HG03066 (cell line): ENCODE results near the gene MT1A.

Source experiments
- ATAC-seq: cut with Tn5 transposase; IDR thresholded peaks from one replicate; pipeline ENCODE4 v1.9.1; 2021; ENCODE audit warnings: low read depth; ENCODE audit not compliant: unreplicated experiment

The MT1A gene

DNA sequence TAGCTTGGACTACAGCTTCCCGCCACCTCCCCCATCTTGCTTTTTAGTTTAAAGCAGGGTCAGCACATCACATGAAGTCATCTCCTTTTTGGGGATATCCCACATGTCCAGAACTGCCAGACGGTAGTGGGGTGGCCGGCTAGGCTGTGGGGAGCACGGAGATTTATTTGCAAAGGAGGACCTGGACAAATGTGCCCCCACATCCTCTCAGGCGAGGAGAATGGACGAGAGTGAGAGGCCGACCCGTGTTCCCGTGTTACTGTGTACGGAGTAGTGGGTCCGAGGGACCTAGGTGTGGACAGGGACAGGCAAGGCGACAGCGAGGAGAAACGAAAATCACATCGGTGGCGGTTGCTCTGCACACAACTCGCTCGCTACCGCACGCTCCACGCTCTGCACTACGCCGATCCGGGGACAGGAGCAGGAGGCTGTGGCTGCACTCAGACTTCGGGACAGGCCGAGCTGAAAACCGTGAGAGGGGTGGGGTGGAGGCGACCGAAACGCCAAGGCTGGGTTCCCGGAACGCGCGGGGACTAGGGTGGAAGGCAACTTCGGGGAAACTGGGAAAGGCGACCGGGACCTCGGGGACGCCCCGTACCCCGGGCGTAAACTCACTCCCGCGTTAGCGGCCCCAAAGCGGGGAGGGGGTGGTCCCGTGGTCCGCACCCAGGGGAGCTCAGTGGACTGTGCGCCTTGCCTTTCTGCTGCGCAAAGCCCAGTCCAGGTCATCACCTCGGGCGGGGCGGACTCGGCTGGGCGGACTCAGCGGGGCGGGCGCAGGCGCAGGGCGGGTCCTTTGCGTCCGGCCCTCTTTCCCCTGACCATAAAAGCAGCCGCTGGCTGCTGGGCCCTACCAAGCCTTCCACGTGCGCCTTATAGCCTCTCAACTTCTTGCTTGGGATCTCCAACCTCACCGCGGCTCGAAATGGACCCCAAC, at the start of gene MT1A:
Gene MT1A, plus strand, starts transcription at position 853 of the 937 bp plus-strand sequence. Its CDS starts 73 bp downstream, at position 926.
- no peak for ATAC-seq

DNA sequence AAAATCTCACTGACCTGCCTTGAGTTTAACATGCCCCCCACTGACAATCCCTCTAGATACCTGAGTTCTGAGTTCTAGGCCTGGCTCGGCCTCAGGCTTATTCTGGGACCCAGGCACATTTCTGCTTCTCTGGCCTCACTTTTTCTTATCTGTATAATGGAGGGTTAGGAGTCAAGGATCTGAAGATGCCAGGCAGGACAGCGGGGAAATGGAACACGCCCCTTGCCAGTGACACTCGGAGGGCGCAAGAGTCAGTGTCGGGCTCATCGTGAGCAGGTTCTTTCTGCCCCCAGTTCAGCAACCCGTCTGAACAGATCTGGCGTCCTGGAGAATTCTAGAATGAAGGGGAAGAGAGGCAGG, 49.7 kb upstream of the MT1A start:
- ATAC-seq: no peak

DNA sequence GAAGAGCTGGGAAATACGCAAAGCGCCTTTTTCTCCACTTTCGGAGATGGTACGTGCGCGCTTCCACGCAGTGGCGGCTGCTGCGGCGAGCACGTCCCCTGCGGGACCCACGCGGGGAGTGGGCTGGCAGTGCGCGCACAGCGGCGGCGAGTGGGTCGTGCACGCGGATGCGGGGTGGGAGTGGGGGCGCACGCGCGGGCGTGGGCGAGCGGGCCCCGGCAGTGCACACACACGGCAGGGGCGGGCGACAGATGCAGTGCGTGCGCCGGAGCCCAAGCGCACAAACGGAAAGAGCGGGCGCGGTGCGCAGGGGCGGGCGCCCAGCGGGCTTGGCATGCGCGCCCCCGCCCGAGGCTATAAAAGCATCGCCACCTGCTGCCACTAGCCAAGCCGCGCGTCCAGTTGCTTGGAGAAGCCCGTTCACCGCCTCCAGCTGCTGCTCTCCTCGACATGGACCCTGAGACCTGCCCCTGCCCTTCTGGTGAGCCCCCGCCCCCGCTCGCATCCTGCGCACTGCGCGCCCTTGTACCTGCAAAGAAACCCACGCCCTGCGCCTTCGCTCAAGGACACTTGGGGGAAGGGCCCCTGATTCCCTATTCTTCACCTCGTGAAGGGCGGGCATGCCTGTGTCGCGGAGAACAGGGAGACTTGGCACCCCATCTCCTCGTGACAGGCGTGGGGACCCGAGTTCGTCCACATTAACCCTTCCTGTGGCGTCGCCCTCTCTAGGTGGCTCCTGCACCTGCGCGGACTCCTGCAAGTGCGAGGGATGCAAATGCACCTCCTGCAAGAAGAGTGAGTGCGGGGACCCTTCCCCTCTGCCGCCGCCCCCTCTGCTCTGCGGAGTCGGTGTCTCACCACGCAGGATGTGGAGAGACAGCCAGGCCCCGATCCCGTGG, 49.1 kb upstream of the MT1A start, which contains the start of gene MT3:
Gene MT3, plus strand, starts transcription at position 388 of the 899 bp plus-strand sequence. Its CDS starts 63 bp downstream, at position 451.
- no peak for ATAC-seq

- ATAC-seq: no peak
Observed at GRCh38 chr16:56591377-56592060, 46.9 kb upstream of the MT1A start.

GRCh38 chr16:56593573-56594291, 44.7 kb upstream of the MT1A start:
- no peak for ATAC-seq

DNA sequence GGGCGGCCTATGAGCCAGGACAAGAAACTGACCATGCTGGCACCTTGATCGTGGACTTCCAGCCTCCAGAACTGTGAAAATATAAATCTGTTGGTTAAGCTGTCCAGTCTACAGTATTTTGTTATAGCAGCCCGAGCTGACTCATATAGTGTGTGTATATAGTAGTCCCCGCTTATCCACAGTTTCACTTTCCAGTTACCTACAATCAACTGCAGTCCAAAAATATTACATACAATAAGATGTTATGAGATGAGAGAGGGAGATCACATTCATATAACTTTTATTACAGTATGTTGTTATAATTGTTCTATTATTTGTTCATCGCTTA, 44.2 kb upstream of the MT1A start:
- no peak for ATAC-seq

DNA sequence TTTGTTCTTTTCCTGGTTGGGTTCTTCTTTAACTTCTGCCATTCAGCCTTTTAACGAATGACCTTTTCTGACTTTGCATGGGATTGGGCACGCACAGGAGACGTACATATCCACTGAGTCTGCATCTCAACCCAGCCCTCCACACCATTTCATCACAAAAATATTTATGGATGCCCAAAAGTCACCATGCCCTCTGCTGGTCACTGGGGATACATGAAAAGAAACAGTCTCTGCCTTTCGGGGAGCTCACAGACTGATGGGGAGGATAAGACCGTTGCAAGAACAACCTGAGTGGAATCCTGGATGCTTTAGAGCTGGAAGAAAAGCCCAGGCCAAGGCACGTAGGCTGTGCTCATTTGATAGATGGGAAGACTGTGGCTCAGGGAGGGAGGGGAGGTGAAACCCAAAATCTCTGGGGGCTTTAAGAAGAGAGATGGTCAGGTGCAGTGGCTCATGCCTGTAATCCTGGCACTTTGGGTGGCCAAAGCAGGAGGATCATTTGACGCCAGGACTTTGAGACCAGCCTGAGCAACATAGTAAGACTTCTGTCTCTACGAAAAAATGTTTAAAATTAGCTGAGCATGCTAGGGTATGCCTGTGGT, 38.0 kb upstream of the MT1A start:
- ATAC-seq: no peak

- no peak for ATAC-seq
Observed at GRCh38 chr16:56601325-56601724, 37.1 kb upstream of the MT1A start.

GRCh38 chr16:56603589-56603988, 34.9 kb upstream of the MT1A start:
- ATAC-seq: no peak

DNA sequence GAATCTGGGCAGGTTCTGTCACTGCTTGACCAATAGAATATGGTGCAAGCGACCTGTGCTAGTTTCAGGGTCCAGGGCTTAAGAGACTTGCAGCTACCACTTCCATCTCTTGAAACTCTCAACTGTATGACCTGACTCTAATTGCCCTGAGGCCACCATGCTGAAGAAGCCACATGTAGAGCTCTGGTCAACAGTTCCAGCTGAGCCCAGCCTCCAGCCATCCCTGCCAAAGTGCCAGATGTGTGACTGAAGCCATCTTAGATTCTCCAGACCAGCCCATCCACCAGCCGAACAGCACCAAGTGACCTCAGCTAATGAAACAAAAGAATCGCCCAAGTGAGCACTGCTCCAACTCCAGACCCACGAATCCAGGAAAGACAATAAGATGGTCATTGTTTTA, 33.5 kb upstream of the MT1A start:
- no peak for ATAC-seq

GRCh38 chr16:56605475-56605874, 33.0 kb upstream of the MT1A start:
- no peak for ATAC-seq

DNA sequence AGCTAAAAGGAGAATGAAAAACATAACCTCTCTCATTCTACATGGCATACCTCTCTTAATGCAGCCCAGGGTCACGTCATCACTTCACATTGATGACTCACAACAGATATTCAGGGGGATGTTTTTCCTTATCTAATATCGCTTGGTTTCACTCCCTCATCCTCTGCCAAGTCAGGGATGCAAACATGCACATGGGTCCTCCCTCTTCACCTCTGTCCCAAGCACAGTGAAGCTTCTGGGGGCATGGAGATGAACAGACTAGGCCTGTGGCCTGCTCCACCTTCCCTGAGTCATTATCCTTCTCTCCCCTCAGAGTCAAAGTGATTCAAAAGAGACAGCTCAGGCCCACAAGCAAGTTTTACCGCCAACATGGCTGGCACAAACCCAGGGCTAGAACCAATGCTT, 32.4 kb upstream of the MT1A start:
- ATAC-seq: no peak

DNA sequence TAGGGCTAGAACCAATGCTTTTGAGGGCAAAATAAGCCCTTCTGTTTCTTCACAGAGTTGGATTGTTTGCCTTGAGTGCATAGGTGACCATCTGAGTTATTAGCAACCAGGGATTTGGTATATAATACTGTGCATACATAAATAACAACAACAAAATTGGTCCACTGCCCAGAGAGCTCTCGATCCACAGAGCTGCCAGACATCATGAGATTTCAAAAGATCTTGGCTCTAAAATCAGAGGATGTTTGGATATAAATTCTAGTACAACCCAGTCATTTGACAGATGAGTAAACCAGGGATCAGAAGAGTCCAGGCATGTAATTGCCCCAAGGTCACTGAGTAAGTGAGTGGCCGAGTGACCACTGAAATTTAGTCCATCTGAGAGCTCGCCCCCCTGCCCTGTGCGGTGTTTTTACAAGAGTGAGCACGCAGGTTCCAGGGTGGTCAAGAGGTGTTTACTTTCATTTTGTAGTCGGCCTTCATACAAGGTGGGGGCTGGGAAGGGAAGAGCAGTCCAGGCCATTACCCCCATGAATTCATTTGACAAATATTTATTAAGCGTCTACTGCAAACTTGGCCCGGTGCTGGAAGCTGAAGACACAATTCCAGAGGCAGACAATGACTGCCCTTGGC, 31.9 kb upstream of the MT1A start:
- no peak for ATAC-seq

DNA sequence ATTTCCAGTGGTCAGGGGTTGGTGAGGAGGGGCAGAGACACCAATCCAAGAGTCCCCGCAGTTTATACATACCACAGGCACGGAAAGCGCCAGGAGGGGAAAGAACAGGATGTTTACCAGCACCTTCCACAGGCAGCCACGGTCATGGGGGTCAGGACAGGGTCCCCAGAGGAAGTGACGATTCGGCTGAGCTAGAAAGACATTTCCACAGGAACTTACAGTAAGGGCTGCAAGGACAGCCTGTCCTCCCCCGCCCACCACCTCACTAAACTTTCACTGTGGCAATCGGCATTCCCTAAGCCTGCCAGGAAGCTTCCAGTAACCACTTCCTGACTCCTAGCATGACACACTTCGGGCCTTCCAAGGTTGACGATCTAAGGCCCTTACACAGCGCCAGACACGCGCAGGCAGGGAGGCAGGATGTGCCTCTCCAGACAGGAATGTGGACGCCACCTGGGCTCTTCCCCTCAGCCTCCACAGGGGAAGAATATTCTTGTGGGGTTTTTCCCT, 31.3 kb upstream of the MT1A start:
- no peak for ATAC-seq

- no peak for ATAC-seq
Observed at GRCh38 chr16:56607675-56608042, 30.8 kb upstream of the MT1A start.

DNA sequence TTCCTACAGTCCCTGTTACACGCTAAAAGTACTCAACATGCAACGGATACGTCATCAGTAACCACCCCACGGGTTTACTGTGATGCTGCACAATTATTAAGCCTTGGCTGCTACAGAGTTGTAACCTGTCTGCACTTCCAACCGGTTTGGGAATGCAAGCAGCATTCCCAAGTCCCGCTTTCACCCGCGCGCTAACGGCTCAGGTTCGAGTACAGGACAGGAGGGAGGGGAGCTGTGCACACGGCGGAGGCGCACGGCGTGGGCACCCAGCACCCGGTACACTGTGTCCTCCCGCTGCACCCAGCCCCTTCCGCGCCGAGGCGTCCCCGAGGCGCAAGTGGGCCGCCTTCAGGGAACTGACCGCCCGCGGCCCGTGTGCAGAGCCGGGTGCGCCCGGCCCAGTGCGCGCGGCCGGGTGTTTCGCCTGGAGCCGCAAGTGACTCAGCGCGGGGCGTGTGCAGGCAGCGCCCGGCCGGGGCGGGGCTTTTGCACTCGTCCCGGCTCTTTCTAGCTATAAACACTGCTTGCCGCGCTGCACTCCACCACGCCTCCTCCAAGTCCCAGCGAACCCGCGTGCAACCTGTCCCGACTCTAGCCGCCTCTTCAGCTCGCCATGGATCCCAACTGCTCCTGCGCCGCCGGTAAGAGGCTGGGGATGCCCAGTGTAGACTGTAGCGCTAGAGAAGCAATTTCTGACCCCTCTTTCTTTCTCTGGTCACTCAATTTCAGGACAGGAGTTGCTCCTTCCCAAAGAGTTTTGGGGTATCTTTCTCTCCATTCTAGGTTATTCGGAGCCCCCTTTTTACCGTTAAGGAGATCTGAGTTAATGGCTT, 30.2 kb upstream of the MT1A start, which contains the start of gene MT2A:
Gene MT2A, plus strand, starts transcription at position 542 of the 833 bp plus-strand sequence. Its CDS starts 72 bp downstream, at position 614.
- peak; percentile 92 for ATAC-seq

DNA sequence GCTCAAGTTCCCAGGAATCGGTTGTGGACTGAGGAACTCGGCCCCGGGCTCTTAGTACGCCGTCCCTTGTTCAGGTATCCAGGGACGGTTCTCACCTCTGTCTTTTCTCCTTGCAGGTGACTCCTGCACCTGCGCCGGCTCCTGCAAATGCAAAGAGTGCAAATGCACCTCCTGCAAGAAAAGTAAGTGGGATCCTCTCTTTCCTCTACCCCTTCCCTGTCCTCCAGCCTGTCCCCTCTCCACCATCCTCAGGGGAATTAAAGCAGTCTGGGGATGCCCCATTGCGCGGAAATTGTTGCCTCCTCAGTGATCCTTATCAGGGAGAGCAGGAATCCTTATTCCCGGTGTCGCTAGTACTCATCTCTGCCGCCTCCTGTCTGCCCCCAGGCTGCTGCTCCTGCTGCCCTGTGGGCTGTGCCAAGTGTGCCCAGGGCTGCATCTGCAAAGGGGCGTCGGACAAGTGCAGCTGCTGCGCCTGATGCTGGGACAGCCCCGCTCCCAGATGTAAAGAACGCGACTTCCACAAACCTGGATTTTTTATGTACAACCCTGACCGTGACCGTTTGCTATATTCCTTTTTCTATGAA, 29.5 kb upstream of the MT1A start:
- ATAC-seq: no peak

- peak; percentile 47 for ATAC-seq
Observed at GRCh38 chr16:56609463-56609921, 29.0 kb upstream of the MT1A start.
